GM21723 (cell line): ENCODE results near the gene FAH.

Source experiments
- ATAC-seq: cut with Tn5 transposase; IDR thresholded peaks from one replicate; pipeline ENCODE4 v1.9.1; 2021; ENCODE audit warnings: mild to moderate bottlenecking, moderate library complexity; ENCODE audit not compliant: unreplicated experiment

Gene FAH

DNA sequence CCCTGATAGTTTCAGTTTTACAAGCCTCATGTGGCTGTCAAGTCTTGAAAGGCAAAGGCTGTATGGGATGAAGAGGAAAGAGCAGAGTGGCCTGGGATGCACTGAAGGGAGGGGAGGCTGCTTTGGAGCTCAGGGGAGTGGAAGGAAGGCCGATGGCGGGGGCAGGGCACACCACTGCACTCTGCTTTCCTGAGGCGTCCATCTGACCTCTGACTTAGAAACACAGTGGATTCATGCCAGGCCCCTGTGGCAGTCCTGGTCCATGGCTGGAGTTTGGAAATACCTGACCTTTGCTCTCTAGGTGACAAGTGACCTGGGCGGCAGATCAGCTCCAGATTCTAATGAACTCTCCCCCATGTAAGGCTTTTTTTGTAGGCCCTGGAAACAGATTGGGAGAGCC, 19.0 kb downstream of the FAH start:
- no peak for ATAC-seq

- ATAC-seq: no peak
Measured at GRCh38 chr15:80172401-80172800, 19.6 kb downstream of the FAH start.

DNA sequence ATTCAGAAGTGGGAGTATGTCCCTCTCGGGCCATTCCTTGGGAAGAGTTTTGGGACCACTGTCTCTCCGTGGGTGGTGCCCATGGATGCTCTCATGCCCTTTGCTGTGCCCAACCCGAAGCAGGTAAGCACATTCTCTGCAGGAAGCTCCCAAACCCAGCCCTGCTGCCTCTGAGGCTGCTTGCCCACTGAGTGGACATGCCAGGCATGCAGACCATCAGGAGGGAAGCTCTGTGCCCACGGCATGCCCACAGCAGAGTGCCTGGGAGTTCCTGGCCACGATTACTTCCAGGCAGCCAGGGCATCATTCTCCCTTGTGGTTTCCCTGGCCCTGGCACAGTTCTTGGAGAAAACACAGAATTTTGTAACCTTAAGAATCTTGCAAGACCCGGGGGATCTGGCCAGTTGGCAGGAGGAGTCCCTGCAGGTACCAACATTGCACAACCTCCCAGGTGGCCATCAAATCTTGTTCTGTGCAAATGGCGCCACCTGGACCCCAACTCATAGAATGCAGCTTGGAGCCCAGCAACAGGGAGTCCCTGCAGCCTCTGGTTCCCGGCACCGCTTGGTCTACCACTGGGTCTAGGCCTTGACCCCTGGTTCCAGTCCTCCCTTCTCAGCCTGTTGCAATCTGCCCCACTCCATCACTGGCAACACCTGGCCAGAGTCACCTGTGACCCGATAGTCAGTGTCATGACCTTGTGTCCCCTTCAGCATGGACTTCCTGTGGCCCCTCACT, 20.4 kb downstream of the FAH start:
- ATAC-seq: no peak

GRCh38 chr15:80174017-80174746, 21.4 kb downstream of the FAH start:
- no peak for ATAC-seq

DNA sequence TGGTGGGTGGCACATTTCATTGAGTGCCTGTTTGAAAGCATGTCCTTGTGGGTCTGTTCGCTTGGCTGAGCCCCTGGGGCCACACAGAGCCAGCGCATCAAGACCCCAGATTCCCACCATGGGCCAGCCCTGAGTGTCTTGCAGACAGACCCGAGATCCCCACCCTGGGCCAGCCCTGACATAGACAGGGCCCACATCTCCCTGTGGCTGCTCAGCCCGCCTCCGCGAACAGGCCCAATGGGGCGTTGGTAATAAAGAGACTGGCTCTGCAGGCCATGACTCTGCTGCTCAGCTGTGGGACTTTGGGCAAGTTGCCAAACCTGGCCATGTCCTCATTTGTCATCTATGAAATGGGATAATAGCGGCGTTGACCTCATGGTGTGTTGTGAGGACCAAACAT, 22.6 kb downstream of the FAH start:
- ATAC-seq: no peak

GRCh38 chr15:80176443-80176842, 23.6 kb downstream of the FAH start:
- no peak for ATAC-seq

DNA sequence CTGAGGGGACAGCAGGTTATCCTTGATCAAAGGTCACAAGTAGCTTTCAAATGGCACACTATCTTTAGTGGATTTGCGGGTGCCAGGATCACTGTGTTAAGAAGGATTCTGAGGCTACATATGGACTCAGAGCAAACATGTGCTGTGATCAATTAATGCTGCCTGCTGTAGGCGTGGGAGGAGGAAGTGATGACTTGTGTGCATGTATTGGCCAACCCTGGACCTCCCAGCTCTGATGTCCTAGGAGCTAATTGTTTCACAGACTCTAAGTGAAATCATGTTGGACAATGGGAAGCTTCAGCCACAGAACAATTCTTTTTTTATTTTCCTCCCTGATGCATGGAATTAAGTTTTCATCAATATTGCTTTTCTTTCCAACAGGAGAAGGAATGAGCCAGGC, 24.4 kb downstream of the FAH start:
- no peak for ATAC-seq

DNA sequence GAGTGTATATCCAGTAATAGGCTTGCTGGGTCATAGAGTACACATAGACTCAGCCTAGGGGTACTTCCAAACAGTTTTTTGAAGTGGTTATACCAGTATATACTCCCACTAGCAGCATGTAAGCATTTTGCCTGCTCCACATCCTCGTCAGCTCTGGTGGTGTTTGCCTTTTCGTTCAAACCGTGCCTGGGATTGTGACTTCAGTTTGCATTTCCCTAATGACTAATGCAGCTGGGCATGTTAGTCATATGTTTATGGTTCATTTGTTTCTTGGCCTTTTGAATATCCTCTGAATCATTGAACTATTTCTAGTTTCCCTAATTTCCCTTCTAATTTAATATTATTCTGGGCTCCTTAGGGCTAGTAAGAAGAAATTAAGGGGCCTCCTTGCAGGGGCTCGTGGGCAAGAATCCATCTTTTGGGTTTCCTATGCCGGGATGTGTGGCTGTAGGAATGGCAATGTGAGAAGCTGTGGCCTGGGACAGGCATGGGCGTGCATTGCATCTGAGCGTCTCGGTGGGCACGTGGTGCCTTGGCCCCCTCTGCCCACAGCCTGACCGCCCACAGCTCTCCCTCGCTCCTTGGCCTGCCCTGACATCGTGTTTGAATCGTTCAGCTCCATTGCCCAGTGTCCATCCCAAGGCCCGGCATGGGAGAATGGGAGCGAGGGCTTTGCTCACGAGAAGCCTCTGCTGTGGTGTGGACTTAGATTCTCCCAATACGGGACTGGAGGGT, 26.4 kb downstream of the FAH start:
- ATAC-seq: no peak

GRCh38 chr15:80179935-80180334, 27.1 kb downstream of the FAH start:
- no peak for ATAC-seq

DNA sequence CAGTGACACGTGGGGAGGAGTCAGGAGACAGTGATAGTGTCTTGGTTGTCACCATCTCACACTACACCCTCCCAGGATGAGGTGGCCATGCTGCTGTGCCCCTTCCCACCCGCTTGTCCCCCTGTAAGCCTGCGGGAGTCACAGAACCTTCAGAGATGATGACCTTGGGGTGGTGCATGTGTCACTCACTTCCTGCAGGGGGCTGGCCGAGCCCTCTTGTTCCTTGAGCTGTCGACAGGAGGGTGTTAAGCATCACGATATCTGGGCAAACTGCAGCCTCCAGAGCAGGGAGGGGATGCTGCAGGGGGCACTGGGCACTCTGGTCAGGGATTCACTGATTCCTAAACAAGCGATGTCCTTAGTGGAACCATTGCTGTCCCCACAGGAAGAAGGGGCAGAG, 27.7 kb downstream of the FAH start:
- ATAC-seq: no peak

GRCh38 chr15:80180986-80181385, 28.2 kb downstream of the FAH start:
- ATAC-seq: no peak

- ATAC-seq: no peak
Measured at GRCh38 chr15:80182611-80183261, 29.9 kb downstream of the FAH start.

DNA sequence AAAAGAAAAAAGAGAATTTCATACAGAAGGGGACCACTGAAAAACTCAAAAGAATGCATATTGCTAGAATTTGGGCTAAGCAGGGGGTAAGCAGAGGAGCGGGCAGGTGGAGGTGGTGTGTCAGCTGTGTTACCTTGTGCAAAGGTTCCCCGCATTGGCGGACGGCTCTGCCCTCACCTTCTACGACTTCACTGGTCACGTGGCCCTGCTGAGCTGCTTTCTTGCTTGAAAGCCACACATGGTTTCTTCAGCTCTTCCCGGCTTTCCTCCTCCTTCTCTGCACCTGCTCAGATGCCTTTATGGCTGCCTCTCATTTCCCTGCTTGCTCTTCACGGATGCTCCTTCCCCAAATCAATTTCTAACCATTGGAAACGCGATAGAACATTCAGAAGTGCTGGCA, 30.5 kb downstream of the FAH start:
- no peak for ATAC-seq

GRCh38 chr15:80183886-80184285, 31.1 kb downstream of the FAH start:
- ATAC-seq: no peak

DNA sequence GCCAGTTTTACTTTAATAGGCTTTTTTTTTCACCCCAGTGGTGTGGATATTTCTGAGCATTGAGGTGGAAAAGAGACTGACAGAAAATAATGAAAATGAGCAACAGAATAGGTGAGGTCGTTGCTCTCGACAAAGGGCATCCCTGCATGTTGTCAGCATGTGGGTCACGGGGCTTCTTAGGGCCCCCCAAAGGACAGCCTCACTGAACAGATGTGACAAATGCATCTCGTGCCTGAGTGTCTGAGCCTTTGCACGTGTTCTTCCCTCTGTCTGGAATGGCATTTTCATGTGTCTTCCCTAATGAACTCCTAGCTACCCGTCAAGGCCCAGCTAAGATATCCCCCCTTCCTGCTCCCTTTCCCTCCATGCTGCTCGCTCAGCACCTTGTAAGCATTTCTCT, 31.8 kb downstream of the FAH start:
- no peak for ATAC-seq

GRCh38 chr15:80185152-80185551, 32.4 kb downstream of the FAH start:
- no peak for ATAC-seq

DNA sequence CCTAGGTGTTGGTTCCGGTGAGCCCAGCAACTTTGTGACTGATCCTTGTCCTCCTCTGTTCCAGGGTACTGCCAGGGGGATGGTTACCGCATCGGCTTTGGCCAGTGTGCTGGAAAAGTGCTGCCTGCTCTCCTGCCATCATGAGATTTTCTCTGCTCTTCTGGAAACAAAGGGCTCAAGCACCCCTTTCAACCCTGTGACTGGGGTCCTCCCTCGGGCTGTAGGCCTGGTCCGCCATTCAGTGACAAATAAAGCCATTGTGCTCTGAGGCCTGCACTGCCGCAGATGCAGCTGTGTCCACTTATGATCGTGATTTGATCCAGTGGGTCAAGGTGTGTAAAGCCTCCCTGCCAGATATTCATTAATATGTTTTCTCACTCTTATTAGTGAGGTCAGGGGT, 33.3 kb downstream of the FAH start:
- ATAC-seq: no peak

GRCh38 chr15:80186597-80186996, 33.8 kb downstream of the FAH start:
- ATAC-seq: no peak

GRCh38 chr15:80188251-80188650, 35.5 kb downstream of the FAH start:
- ATAC-seq: no peak

DNA sequence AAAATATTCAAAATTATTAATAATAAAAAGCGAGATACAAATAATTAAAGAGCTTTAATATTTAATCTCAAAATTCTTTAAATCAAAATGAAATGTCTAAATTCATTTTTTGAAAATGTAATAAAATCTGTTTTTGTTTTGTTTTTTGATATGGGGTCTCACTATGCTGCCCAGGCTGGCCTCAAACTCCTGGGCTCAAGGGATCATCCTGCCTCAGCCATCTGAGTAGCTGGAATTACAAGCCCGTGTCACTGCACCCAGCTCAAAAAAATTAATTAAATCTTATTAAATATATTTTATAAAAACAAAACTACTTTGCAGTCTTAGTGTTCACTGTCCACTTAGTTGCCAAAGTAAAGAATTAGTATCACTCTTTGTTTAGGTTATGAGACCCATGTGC, 38.4 kb downstream of the FAH start:
- no peak for ATAC-seq

DNA sequence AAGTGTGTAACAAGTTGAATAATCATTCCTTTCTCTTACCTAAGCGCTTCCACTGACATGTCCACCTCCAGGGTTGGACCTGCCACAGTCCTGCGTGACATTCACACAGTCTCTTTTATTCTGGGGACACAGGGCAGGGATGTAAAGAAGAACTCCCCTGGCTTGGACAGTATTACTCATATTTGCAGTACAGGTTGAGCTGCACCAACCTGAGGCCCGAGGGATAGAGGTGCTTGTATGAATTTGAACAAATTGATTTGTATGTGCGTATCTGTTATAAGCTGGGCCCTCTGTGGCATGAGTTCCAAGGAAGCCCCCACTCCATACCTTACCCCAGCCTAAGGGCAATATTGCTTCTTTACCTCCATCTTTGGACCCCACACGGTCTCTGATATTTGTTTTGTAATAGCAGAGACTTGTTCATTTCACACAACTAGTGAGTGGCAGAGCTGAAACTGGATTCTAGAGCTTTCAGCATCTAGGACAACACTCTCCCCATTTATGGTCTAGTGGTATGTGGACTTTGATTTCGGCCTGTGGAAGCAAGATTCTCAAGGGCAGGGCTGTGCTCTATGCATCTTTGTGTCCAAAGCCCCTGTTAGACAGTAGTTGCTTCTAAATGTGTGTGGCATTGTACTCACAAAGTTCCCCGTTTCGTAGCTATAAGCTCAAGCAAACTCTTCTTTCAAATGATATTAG, 39.2 kb downstream of the FAH start:
- ATAC-seq: no peak
